ENCODE results near the gene MCCC1. TPM values are rescaled to one million over a fixed set of nuclear protein-coding genes. Genes with fewer than 3 reads are reported as not detected.

The MCCC1 gene
- total and polyA plus RNA-seq, 2 of the 4 experiments (the other 2 are of a cell fraction): 14.2 to 17.9 TPM

DNA sequence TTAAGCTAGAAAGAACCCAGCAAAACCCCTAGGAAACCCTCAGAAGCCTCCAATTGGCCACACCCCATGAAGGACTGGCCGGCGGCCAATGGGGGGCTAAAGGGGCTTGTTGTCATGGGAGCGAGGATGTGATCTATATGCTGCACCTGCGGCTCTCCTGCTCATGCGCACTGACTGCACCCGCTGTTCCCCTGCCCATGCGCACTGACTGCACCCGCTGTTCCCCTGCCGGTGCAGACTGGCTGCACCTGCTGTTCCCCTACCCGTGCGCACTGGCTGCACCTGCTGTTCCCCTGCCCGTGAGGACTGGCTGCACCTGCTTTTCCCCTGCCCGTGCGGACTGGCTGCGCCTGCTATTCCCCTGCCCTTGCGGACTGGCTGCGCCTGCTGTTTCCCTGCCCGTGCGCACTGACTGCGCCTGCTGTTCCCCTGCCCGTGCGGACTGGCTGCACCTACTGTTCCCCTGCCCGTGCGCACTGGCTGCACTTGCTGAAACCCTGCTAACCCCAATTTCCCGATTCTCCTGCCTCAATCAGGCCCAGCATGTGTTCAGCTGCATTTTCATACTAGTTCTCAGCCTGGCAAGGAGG, 16.8 kb upstream of the MCCC1 start:
- no peak for ATAC-seq (ENCODE audit: low read depth)
- no peaks in the 10 kb centered on the region for H3K4me1 ChIP-seq (ENCODE audit: control insufficient read depth, insufficient read depth, low read length)
- H4K20me1 ChIP-seq (ENCODE audit: insufficient read depth, low read length): no peaks in the 10 kb centered on the region
- no peak for TF ChIP-seq RCOR1 (IDR thresholded peaks at IDR 0.05; ENCODE audit: insufficient replicate concordance, low read length)
- no peak for TF ChIP-seq MAZ (IDR thresholded peaks at IDR 0.05; ENCODE audit: borderline replicate concordance, low read depth, low read length)
- TF ChIP-seq NFE2L2 (IDR thresholded peaks at IDR 0.05; ENCODE audit: low read depth, low read length): no peak
- TF ChIP-seq, protein P1, sequence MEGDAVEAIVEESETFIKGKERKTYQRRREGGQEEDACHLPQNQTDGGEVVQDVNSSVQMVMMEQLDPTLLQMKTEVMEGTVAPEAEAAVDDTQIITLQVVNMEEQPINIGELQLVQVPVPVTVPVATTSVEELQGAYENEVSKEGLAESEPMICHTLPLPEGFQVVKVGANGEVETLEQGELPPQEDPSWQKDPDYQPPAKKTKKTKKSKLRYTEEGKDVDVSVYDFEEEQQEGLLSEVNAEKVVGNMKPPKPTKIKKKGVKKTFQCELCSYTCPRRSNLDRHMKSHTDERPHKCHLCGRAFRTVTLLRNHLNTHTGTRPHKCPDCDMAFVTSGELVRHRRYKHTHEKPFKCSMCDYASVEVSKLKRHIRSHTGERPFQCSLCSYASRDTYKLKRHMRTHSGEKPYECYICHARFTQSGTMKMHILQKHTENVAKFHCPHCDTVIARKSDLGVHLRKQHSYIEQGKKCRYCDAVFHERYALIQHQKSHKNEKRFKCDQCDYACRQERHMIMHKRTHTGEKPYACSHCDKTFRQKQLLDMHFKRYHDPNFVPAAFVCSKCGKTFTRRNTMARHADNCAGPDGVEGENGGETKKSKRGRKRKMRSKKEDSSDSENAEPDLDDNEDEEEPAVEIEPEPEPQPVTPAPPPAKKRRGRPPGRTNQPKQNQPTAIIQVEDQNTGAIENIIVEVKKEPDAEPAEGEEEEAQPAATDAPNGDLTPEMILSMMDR (conservative IDR thresholded peaks at IDR 0.05; ENCODE audit: low read depth, low read length): no peak
- no peak for TF ChIP-seq MAFK (IDR thresholded peaks at IDR 0.05; ENCODE audit: low read depth, low read length)
- TF ChIP-seq RFX5 (IDR thresholded peaks at IDR 0.05; ENCODE audit: low read depth, low read length): no peak
- TF ChIP-seq, protein P2, sequence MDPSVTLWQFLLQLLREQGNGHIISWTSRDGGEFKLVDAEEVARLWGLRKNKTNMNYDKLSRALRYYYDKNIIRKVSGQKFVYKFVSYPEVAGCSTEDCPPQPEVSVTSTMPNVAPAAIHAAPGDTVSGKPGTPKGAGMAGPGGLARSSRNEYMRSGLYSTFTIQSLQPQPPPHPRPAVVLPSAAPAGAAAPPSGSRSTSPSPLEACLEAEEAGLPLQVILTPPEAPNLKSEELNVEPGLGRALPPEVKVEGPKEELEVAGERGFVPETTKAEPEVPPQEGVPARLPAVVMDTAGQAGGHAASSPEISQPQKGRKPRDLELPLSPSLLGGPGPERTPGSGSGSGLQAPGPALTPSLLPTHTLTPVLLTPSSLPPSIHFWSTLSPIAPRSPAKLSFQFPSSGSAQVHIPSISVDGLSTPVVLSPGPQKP (IDR thresholded peaks at IDR 0.05; ENCODE audit: borderline replicate concordance, low read depth, low read length): no peak
- no peak for TF ChIP-seq CEBPB (IDR thresholded peaks at IDR 0.05; ENCODE audit: low read depth, low read length)
- TF ChIP-seq CHD1 (IDR thresholded peaks at IDR 0.05; ENCODE audit: low read depth, low read length): no peak
- TF ChIP-seq SMC3 (IDR thresholded peaks at IDR 0.05; ENCODE audit: low read depth, low read length): no peak
- TF ChIP-seq RAD21 (IDR thresholded peaks at IDR 0.05; ENCODE audit: low read length): no peak
- TF ChIP-seq, protein P3, sequence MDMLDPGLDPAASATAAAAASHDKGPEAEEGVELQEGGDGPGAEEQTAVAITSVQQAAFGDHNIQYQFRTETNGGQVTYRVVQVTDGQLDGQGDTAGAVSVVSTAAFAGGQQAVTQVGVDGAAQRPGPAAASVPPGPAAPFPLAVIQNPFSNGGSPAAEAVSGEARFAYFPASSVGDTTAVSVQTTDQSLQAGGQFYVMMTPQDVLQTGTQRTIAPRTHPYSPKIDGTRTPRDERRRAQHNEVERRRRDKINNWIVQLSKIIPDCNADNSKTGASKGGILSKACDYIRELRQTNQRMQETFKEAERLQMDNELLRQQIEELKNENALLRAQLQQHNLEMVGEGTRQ (IDR thresholded peaks at IDR 0.05; ENCODE audit: low read depth, low read length): no peak
- no peak for TF ChIP-seq MXI1 (IDR thresholded peaks at IDR 0.05; ENCODE audit: borderline replicate concordance, low read depth, low read length)
- TF ChIP-seq POLR2A (IDR thresholded peaks at IDR 0.05; ENCODE audit: low read depth, low read length): no peak
- no peak for TF ChIP-seq BHLHE40 (IDR thresholded peaks at IDR 0.05; ENCODE audit: low read depth, low read length)
- no peak for TF ChIP-seq FOS (IDR thresholded peaks at IDR 0.05; ENCODE audit: low read depth, low read length)
- H3K9me1 ChIP-seq (ENCODE audit: insufficient read depth, low read length): no peaks in the 10 kb centered on the region
- H3K4me2 ChIP-seq (ENCODE audit: low read depth, low read length): no peak overlapping the region
- no TSS peak for BruUV-seq (replicated peaks)
- no peaks in the 10 kb centered on the region for H3K79me1 ChIP-seq (ENCODE audit: low read depth in 1 of 2, low read length in 2 of 2)
- POLR2A ChIA-PET (ENCODE audit: unreplicated experiment): no interaction called here
- H3K27ac ChIP-seq (ENCODE audit: insufficient read depth, low read length): no peak overlapping the region
- H2AK5ac ChIP-seq (ENCODE audit: low read depth, low read length): no peak overlapping the region
- intact Hi-C loops (cut with micrococcal nuclease): no loop called here
- no peak overlapping the region for H2BK5ac ChIP-seq (ENCODE audit: low read depth, low read length, poor library complexity, severe bottlenecking)
- no peak overlapping the region for H3K23ac ChIP-seq (ENCODE audit: low read depth, low read length)
- no peak overlapping the region for H3K56ac ChIP-seq (ENCODE audit: extremely low read depth, insufficient read depth, low read length)
- no peak overlapping the region for H2BK120ac ChIP-seq (ENCODE audit: low read depth, low read length)
- H3K9me3 ChIP-seq (ENCODE audit: control insufficient read depth, insufficient read depth, low read length): peaks cover 2% of the 10 kb centered on the region; the same call in 1 of the 2 replicates
- in situ Hi-C loops (cut with MboI; ENCODE audit: low sequenced_read_pairs): no loop called here
- dilution Hi-C loops (cut with HindIII; ENCODE audit: low sequenced_read_pairs, unreplicated experiment): no loop called here
- no peaks in the 10 kb centered on the region for H3K36me3 ChIP-seq (ENCODE audit: control insufficient read depth, insufficient read depth, low read length)
- H4K8ac ChIP-seq (ENCODE audit: low read depth in 2 of 2, low read length in 2 of 2): no peak overlapping the region
- H3K4me3 ChIP-seq (ENCODE audit: insufficient read depth, low read depth, low read length): no peak overlapping the region
- H3K14ac ChIP-seq (replicated peaks; ENCODE audit: low read depth, low read length): no peak overlapping the region
- WGBS, 2 experiments (ENCODE audit: extremely low coverage in 2 of 2, insufficient read length in 1 of 2): 3% methylated on average over 16 of the region's 25 CpGs; no CpG with 5 or more reads in 1 of the 2 experiments
- H4K91ac ChIP-seq (ENCODE audit: insufficient read depth, low read depth, low read length): no peak overlapping the region
- peaks cover 43% of the 10 kb centered on the region for H3K27me3 ChIP-seq (ENCODE audit: control insufficient read depth, insufficient read depth, low read length)
- no peak overlapping the region for H2AK9ac ChIP-seq (replicated peaks; ENCODE audit: low read depth, low read length, poor library complexity)
- H2BK20ac ChIP-seq (ENCODE audit: low read depth, low read length): no peak overlapping the region
- H3K9ac ChIP-seq (ENCODE audit: low read depth, low read length): no peak overlapping the region
- no peak overlapping the region for H2BK15ac ChIP-seq (ENCODE audit: low read depth, low read length)
- no peak for DNase-seq
- H4K5ac ChIP-seq (ENCODE audit: low read depth, low read length): no peak overlapping the region
- peak overlapping the region; percentile 21 for H2AFZ ChIP-seq (replicated peaks; ENCODE audit: low read length, poor library complexity)
- H3K4ac ChIP-seq (ENCODE audit: low read depth, low read length): no peak overlapping the region
- CTCF ChIA-PET: interaction anchor here (0.5 kb wide), 1 partner anchor 32 kb away, joined by 4 read pairs; no protein-coding TSS in a partner anchor
- H3K18ac ChIP-seq (ENCODE audit: low read depth, low read length): no peak overlapping the region
